ENCODE results near the gene ANKH. TPM values are rescaled to one million over a fixed set of nuclear protein-coding genes. Genes with fewer than 3 reads are reported as not detected.

ANKH gene
- total RNA-seq, 1 experiment from 2014 or later: 65.2 TPM

DNA sequence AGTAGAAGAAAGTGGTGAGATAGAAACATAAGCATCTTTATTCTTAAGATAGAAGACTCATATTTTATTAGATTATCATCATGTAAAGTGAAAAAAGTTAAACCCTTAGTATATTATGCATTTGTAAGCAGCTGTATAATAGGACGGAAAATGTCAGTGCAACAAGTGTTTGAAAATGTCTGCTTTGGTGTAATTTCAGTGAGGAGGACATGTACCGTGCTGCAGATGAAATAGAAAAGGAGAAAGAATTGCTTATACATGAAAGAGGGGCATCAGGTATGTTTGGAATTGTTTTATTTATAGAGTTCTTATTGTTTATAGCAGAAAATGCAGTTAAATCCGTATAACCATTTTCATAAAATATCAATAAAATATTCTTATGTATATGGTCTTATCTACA is 198.1 kb downstream of the ANKH start:
- Histone ChIP-seq H3K27ac (ENCODE audit: low read depth, low read length) (no peak overlapping the region), H2AFZ (ENCODE audit: low read depth, low read length, poor library complexity, severe bottlenecking) (no peak overlapping the region), H3K27me3 (ENCODE audit: insufficient read depth, low read length) (no peaks in the 10 kb centered on the region), H3K9ac (ENCODE audit: low read length) (no peak overlapping the region), H3K36me3 (ENCODE audit: control insufficient read depth in 1 of 2, insufficient read depth in 2 of 2, low read length in 2 of 2) (no peaks in the 10 kb centered on the region), H3K4me2 (ENCODE audit: low read length) (no peak overlapping the region), H3K9me2 (ENCODE audit: insufficient read depth) (no peaks in the 10 kb centered on the region), H3K79me2 (ENCODE audit: insufficient read depth, low read length) (peaks cover 99% of the 10 kb centered on the region), H3K9me3 (ENCODE audit: control insufficient read depth in 1 of 2, insufficient read depth in 1 of 2, low read depth in 1 of 2, low read length in 2 of 2) (no peaks in the 10 kb centered on the region), H3K4me3 (replicated peaks in 1 of 2; ENCODE audit: low read depth in 1 of 2, low read length in 2 of 2) (no peak overlapping the region), H3K4me1 (ENCODE audit: control insufficient read depth in 1 of 2, insufficient read depth in 2 of 2, low read length in 2 of 2) (no peaks in the 10 kb centered on the region), H4K20me1 (ENCODE audit: insufficient read depth) (no peaks in the 10 kb centered on the region)
- no peak for ATAC-seq
- ChIA-PET CTCF (interaction anchor here (1.2 to 1.7 kb wide), 2 partner anchors 12 to 25 kb away, joined by 4 to 9 read pairs; no protein-coding TSS in a partner anchor), POLR2A (no interaction called here), RAD21 (ENCODE audit: low non-redundant PET in 1 of 2, low total read pairs in 2 of 2, uncharacterized antibody in 2 of 2, unreplicated experiment in 2 of 2) (no interaction called here)
- no peak for DNase-seq (ENCODE audit: low read depth, low spot score)
- no TSS peak for BruUV-seq (replicated peaks)
- intact Hi-C loops (cut with micrococcal nuclease): no loop called here
- no peak for TF ChIP-seq ELF1 (IDR thresholded peaks at IDR 0.05; ENCODE audit: borderline replicate concordance, low read depth)
- TF ChIP-seq CTCF (IDR thresholded peaks at IDR 0.05 in 2 of 3, conservative IDR thresholded peaks at IDR 0.05 in 1 of 3; ENCODE audit: borderline replicate concordance in 1 of 3, insufficient read depth in 1 of 3, low read depth in 2 of 3, low read length in 2 of 3): no peak
- TF ChIP-seq FOSL1 (IDR thresholded peaks at IDR 0.05; ENCODE audit: low read depth): no peak
- TF ChIP-seq ZFX (IDR thresholded peaks at IDR 0.05): no peak
- TF ChIP-seq MAX (IDR thresholded peaks at IDR 0.05): no peak
- no peak for TF ChIP-seq EZH2phosphoT487 (IDR thresholded peaks at IDR 0.05; ENCODE audit: borderline replicate concordance)
- no peak for TF ChIP-seq EZH2 (IDR thresholded peaks at IDR 0.05)
- no peak for TF ChIP-seq EGR1 (IDR thresholded peaks at IDR 0.05; ENCODE audit: low read depth)
- no peak for TF ChIP-seq CEBPB (IDR thresholded peaks at IDR 0.05; ENCODE audit: low read depth)
- TF ChIP-seq SRF (IDR thresholded peaks at IDR 0.05; ENCODE audit: low read depth): no peak
- TF ChIP-seq, protein P1, sequence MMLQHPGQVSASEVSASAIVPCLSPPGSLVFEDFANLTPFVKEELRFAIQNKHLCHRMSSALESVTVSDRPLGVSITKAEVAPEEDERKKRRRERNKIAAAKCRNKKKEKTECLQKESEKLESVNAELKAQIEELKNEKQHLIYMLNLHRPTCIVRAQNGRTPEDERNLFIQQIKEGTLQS (IDR thresholded peaks at IDR 0.05): no peak
- no peak for TF ChIP-seq YY1 (IDR thresholded peaks at IDR 0.05; ENCODE audit: extremely low read depth, insufficient replicate concordance, low read depth, low read length)
- TF ChIP-seq POLR2A (IDR thresholded peaks at IDR 0.05; ENCODE audit: borderline replicate concordance, extremely low read depth, insufficient read depth, insufficient read length): no peak
- TF ChIP-seq CBX3 (IDR thresholded peaks at IDR 0.05; ENCODE audit: low read depth): no peak
- TF ChIP-seq ZNF274 (IDR thresholded peaks at IDR 0.05; ENCODE audit: low read depth, low read length): no peak
